ENCODE measurements around the gene TNNC1. TPM values are rescaled to one million over a fixed set of nuclear protein-coding genes. Genes with fewer than 3 reads are reported as not detected.

TNNC1 gene
- total RNA-seq, 4 donors from 2014 or later, result 1.2 to 7.1 (median 4.0) TPM; not detected in 1

GRCh38 chr3:52463416-52463815, 9.6 kb upstream of the TNNC1 start:
- H3K4me3 ChIP-seq, result no peak overlapping the region
- TF ChIP-seq POLR2A (IDR thresholded peaks at IDR 0.05; ENCODE audit: low read depth) (no peak), CTCF (IDR thresholded peaks at IDR 0.05) (no peak), EP300 (IDR thresholded peaks at IDR 0.05) (no peak), POLR2AphosphoS5 (IDR thresholded peaks at IDR 0.05) (no peak)
- 85% methylated on average over 5 of the region's 5 CpGs for WGBS
- DNase-seq (ENCODE audit: extremely low spot score), result no peak
- peaks cover 23 to 82% (median 44%) of the 10 kb centered on the region in 4 donors for H3K36me3 ChIP-seq
- no peak overlapping the region for H3K27ac ChIP-seq (replicated peaks in 1 of 4)
- no peaks in the 10 kb centered on the region for H3K27me3 ChIP-seq
- peaks cover 8 to 55% (median 49%) of the 10 kb centered on the region in 4 donors for H3K4me1 ChIP-seq
- intact Hi-C loops (cut with DNase I), result no loop called here
- no peaks in the 10 kb centered on the region for H3K9me3 ChIP-seq

GRCh38 chr3:52461874-52462273, 8.0 kb upstream of the TNNC1 start:
- no peak overlapping the region for H3K4me3 ChIP-seq
- intact Hi-C loops (cut with DNase I), result no loop called here
- no peaks in the 10 kb centered on the region for H3K9me3 ChIP-seq
- no peaks in the 10 kb centered on the region for H3K27me3 ChIP-seq
- TF ChIP-seq POLR2A (IDR thresholded peaks at IDR 0.05; ENCODE audit: low read depth) (no peak), POLR2AphosphoS5 (IDR thresholded peaks at IDR 0.05) (peak in 1 of 2 donors; percentile 23)
- peaks cover 25 to 86% (median 52%) of the 10 kb centered on the region in 4 donors for H3K36me3 ChIP-seq
- H3K4me1 ChIP-seq, result peaks cover 7 to 54% (median 45%) of the 10 kb centered on the region in 4 donors
- WGBS, result 50% methylated on average over 6 of the region's 6 CpGs
- DNase-seq (ENCODE audit: extremely low spot score), result no peak
- H3K27ac ChIP-seq (replicated peaks in 1 of 4), result peak overlapping the region; percentile 42 to 63 (median 50)

GRCh38 chr3:52458770-52459545, 5.1 kb upstream of the TNNC1 start:
- H3K27ac ChIP-seq (replicated peaks in 1 of 4), result no peak overlapping the region
- intact Hi-C loops (cut with DNase I), result no loop called here
- no peak for DNase-seq (ENCODE audit: extremely low spot score)
- no peak for TF ChIP-seq POLR2AphosphoS5 (IDR thresholded peaks at IDR 0.05)
- no peak for TF ChIP-seq EP300 (IDR thresholded peaks at IDR 0.05)
- no peak for TF ChIP-seq POLR2A (IDR thresholded peaks at IDR 0.05; ENCODE audit: low read depth)
- TF ChIP-seq CTCF (IDR thresholded peaks at IDR 0.05), result no peak
- peaks cover 23 to 60% (median 48%) of the 10 kb centered on the region in 4 donors for H3K4me1 ChIP-seq
- no peaks in the 10 kb centered on the region for H3K27me3 ChIP-seq
- peaks cover 25 to 67% (median 39%) of the 10 kb centered on the region in 4 donors for H3K36me3 ChIP-seq
- WGBS, result 89% methylated on average over 14 of the region's 14 CpGs
- no peak overlapping the region for H3K4me3 ChIP-seq
- no peaks in the 10 kb centered on the region for H3K9me3 ChIP-seq

GRCh38 chr3:52458031-52458760, 4.4 kb upstream of the TNNC1 start:
- 78% methylated on average over 6 of the region's 6 CpGs for WGBS
- intact Hi-C loops (cut with DNase I), result no loop called here

More at GRCh38 chr3:52458031-52458760, 4.4 kb upstream of the TNNC1 start:
- H3K4me3 ChIP-seq, result no peak overlapping the region
- peaks cover 25 to 60% (median 39%) of the 10 kb centered on the region in 4 donors for H3K36me3 ChIP-seq
- no peaks in the 10 kb centered on the region for H3K27me3 ChIP-seq
- H3K9me3 ChIP-seq, result no peaks in the 10 kb centered on the region
- H3K4me1 ChIP-seq, result peaks cover 23 to 63% (median 49%) of the 10 kb centered on the region in 4 donors
- no peak for DNase-seq (ENCODE audit: extremely low spot score)
- TF ChIP-seq EP300 (IDR thresholded peaks at IDR 0.05) (no peak), CTCF (IDR thresholded peaks at IDR 0.05) (no peak), POLR2A (IDR thresholded peaks at IDR 0.05; ENCODE audit: low read depth) (no peak), POLR2AphosphoS5 (IDR thresholded peaks at IDR 0.05) (no peak)
- peak overlapping the region in 1 of 4 donors; percentile 95 for H3K27ac ChIP-seq (replicated peaks in 1 of 4)
